K562 (cell line): ENCODE results near the gene FN1. TPM values are rescaled to one million over a fixed set of nuclear protein-coding genes. Genes with fewer than 3 reads are reported as not detected.

Experiments used
- ATAC-seq: fragments of 200-7000 bp; cut with Tn5 transposase; 3 replicates; pipeline ENCODE4 v1.9.1; 2020; ENCODE audit warnings: moderate library complexity
- BruUV-seq: library from RNA; stranded (reverse); fragments of 400-500 nt; replicated peaks from 2 replicates; lab custom pipeline; 2021; lab: Mats Ljungman, UMichigan
- CTCF ChIA-PET: fragments of 300-600 bp; formaldehyde crosslinking; extraction: SDS; loops from one replicate; lab custom pipeline; 2021; ENCODE audit warnings: low intra/inter-chr PET ratio; lab: Yijun Ruan, JAX
- POLR2A ChIA-PET: fragments of 300-600, 350-650 bp; sonication (Branson Sonifier 250); formaldehyde crosslinking; extraction: SDS; loops from one replicate; lab custom pipeline; 2021; ENCODE audit warnings: antibody characterized with exemption, inconsistent platforms; lab: Yijun Ruan, JAX
- DNase-seq, 4 experiments: peaks; one replicate each; pipeline versions ENCODE4 v3.0.0 to v3.0.0-alpha.2; 2011 to 2018; ENCODE audit warnings: low spot score in 3 of 4, mixed read lengths in 3 of 4; ENCODE audit errors: extremely low read depth in 1 of 4
- FAIRE-seq: peaks from 2 replicates; lab custom pipeline; 2011; peaks lifted over from hg19 to GRCh38; lab: Jason Lieb, UNC
- H2AFZ ChIP-seq: 2 replicates; pipeline ENCODE4 v1.6.0; 2011; ENCODE audit warnings: low read depth, low read length, control low read depth, inconsistent platforms
- H3K27ac ChIP-seq: fragments of 200-600 bp; 3 replicates; pipeline ENCODE4 v1.8.0; 2011; ENCODE audit warnings: low read depth, mild to moderate bottlenecking, control low read depth, inconsistent platforms, low read length, moderate library complexity, mixed read lengths; ENCODE audit errors: extremely low read depth
- H3K27me3 ChIP-seq, 2 experiments: fragments of 300-600 bp in 1 of 2; 2 replicates in 1 of 2; 3 replicates in 1 of 2; pipeline versions ENCODE4 v1.6.0 to v1.8.0; 2011; ENCODE audit warnings: inconsistent platforms in 2 of 2, low read length in 2 of 2, mild to moderate bottlenecking in 1 of 2, mixed read lengths in 1 of 2, moderate library complexity in 1 of 2; ENCODE audit not compliant: control insufficient read depth in 2 of 2, insufficient read depth in 2 of 2
- H3K36me3 ChIP-seq: fragments of 300-600 bp; 3 replicates; pipeline ENCODE4 v1.8.0; 2011; ENCODE audit warnings: mild to moderate bottlenecking, low read length, inconsistent platforms; ENCODE audit not compliant: control insufficient read depth, insufficient read depth
- H3K4me1 ChIP-seq, 2 experiments: fragments of 200-600 bp in 1 of 2; replicated peaks in 1 of 2; 2 replicates in 1 of 2; 3 replicates in 1 of 2; pipeline versions ENCODE4 v1.5.1 to v1.8.0; 2011; ENCODE audit warnings: inconsistent platforms in 2 of 2, low read length in 2 of 2, mild to moderate bottlenecking in 1 of 2, mixed read lengths in 1 of 2, moderate library complexity in 1 of 2; ENCODE audit not compliant: control insufficient read depth in 2 of 2, insufficient read depth in 2 of 2
- H3K4me2 ChIP-seq: 2 replicates; pipeline ENCODE4 v1.6.1; 2011; ENCODE audit warnings: low read length, control low read depth, inconsistent platforms, mixed read lengths; ENCODE audit not compliant: insufficient read depth
- H3K4me3 ChIP-seq: fragments of 200-600 bp; sonication (generic), shearing (Covaris generic); 2 replicates; pipeline ENCODE4 v1.5.1; 2016; ENCODE audit warnings: control low read depth, inconsistent platforms
- H3K79me2 ChIP-seq: fragments of 200-600 bp; 3 replicates; pipeline ENCODE4 v1.8.0; 2011; ENCODE audit warnings: low read length, inconsistent platforms; ENCODE audit not compliant: control insufficient read depth, insufficient read depth
- H3K9ac ChIP-seq, 2 experiments: 2 replicates each; pipeline versions ENCODE4 v1.6.0 to v1.6.1; 2011; ENCODE audit warnings: low read depth in 2 of 2, low read length in 2 of 2, control low read depth in 1 of 2, inconsistent platforms in 1 of 2, mild to moderate bottlenecking in 1 of 2, mixed read lengths in 1 of 2; ENCODE audit not compliant: insufficient read depth in 1 of 2
- H3K9me1 ChIP-seq: one replicate; pipeline ENCODE4 v1.6.0; 2011; ENCODE audit warnings: inconsistent platforms, mild to moderate bottlenecking, low read length, moderate library complexity; ENCODE audit not compliant: control insufficient read depth, insufficient read depth
- H3K9me3 ChIP-seq: replicated peaks from 2 replicates; pipeline ENCODE4 v1.5.1; 2011; ENCODE audit warnings: low read depth, low read length, inconsistent platforms; ENCODE audit not compliant: control insufficient read depth, insufficient read depth
- H4K20me1 ChIP-seq: replicated peaks from 2 replicates; pipeline ENCODE4 v1.6.1; 2011; ENCODE audit warnings: low read length, inconsistent platforms, mixed read lengths; ENCODE audit not compliant: control insufficient read depth, insufficient read depth
- CCNT2 ChIP-seq: IDR thresholded peaks from 2 replicates; pipeline ENCODE4 v1.6.1; 2011; ENCODE audit warnings: borderline replicate concordance, low read depth, mild to moderate bottlenecking, moderate library complexity, mixed read lengths, low read length; ENCODE audit not compliant: insufficient read length; ENCODE audit errors: extremely low read depth
- COPS2 ChIP-seq: fragments of 450-650 bp; conservative IDR thresholded peaks from 2 replicates; pipeline ENCODE4 v1.6.1; 2016; ENCODE audit warnings: mild to moderate bottlenecking, moderate library complexity
- CREBBP ChIP-seq: IDR thresholded peaks from one replicate; pipeline ENCODE4 v1.6.1; 2012; ENCODE audit warnings: low read depth, mild to moderate bottlenecking, control low read depth, inconsistent platforms, low read length
- CTBP1 ChIP-seq: fragments of 450-650 bp; IDR thresholded peaks from 2 replicates; pipeline ENCODE4 v1.6.1; 2016; ENCODE audit warnings: borderline replicate concordance
- DDX20 ChIP-seq: fragments of 450-650 bp; IDR thresholded peaks from 2 replicates; pipeline ENCODE4 v1.6.1; 2016; ENCODE audit warnings: missing genetic modification characterization, low read depth, mild to moderate bottlenecking, missing compliant biosample characterization, moderate library complexity
- GTF2B ChIP-seq: IDR thresholded peaks from 2 replicates; pipeline ENCODE4 v1.6.1; 2011; ENCODE audit not compliant: insufficient read length; ENCODE audit errors: extremely low read depth
- HBP1 ChIP-seq: fragments of 450-650 bp; formaldehyde crosslinking; IDR thresholded peaks from 2 replicates; pipeline ENCODE4 v1.4.0; 2022; ENCODE audit warnings: missing genetic modification characterization
- JUNB ChIP-seq: fragments of 450-650 bp; formaldehyde crosslinking; conservative IDR thresholded peaks from 2 replicates; pipeline ENCODE4 v1.4.0; 2020; ENCODE audit warnings: mild to moderate bottlenecking
- KLF10 ChIP-seq: fragments of 250-450 bp; sonication (Bioruptor Pico); IDR thresholded peaks from 2 replicates; pipeline ENCODE4 v1.6.1; 2021; ENCODE audit warnings: matching md5 sums
- MAX ChIP-seq: sonication (generic); formaldehyde crosslinking; IDR thresholded peaks from 2 replicates; pipeline ENCODE4 v1.9.0; 2022; ENCODE audit warnings: mild to moderate bottlenecking, missing genetic modification reagents
- STAG1 ChIP-seq: sonication (generic); formaldehyde crosslinking; IDR thresholded peaks from 2 replicates; pipeline ENCODE4 v1.5.0; 2020; ENCODE audit warnings: missing genetic modification reagents, borderline replicate concordance
- TCF7 ChIP-seq: sonication (generic); IDR thresholded peaks from 2 replicates; pipeline ENCODE4 v1.6.1; 2016; ENCODE audit warnings: antibody characterized with exemption, borderline replicate concordance
- ZNF232 ChIP-seq: sonication (generic); formaldehyde crosslinking; IDR thresholded peaks from 2 replicates; pipeline ENCODE4 v1.8.0; 2022; ENCODE audit warnings: mild to moderate bottlenecking, missing genetic modification reagents
- ZNF592 ChIP-seq: fragments of 450-650 bp; IDR thresholded peaks from 2 replicates; pipeline ENCODE4 v1.6.1; 2017; ENCODE audit warnings: antibody characterized with exemption, mild to moderate bottlenecking
- WGBS: fragments of 100-300 bp; shearing (Covaris generic); methylation state at CpG from one replicate; pipeline ENCODE4 v1.1.6; 2016; ENCODE audit warnings: low coverage, mixed read lengths; ENCODE audit not compliant: insufficient coverage; ENCODE audit errors: missing lambda C conversion rate; 5-methylcytosine and 5-hydroxymethylcytosine counted together
- in situ Hi-C: fragments of 300-500 bp; cut with MboI; formaldehyde crosslinking; loops from 4 replicates; pipeline ENCODE4 v1.15.0; 2018; ENCODE audit warnings: inconsistent platforms, mixed read lengths
- intact Hi-C: fragments of 100-400 bp; cut with micrococcal nuclease; formaldehyde crosslinking; loops from 2 replicates; pipeline ENCODE4 v1.14.2; 2022
- polyA plus RNA-seq, 8 experiments: library from polyadenylated mRNA; depleted of rRNA in 4 of 8; stranded (reverse) in 5 of 8; unstranded in 3 of 8; fragments of >200 nt; fragmentation: Nextera tagmentation in 2 of 8; fragmentation: Illumina TruSeq in 1 of 8; extraction: Ambion mirVana in 2 of 8; extraction: Trizol in 1 of 8; gene quantifications; 2 replicates each; pipeline versions ENCODE4 v1.2.1 to v1.2.3, GENCODE V29; 2011 to 2014; ENCODE audit warnings: inconsistent platforms in 1 of 8, missing spikeins in 1 of 8
- total RNA-seq, 7 experiments: library from RNA; depleted of rRNA in 6 of 7; stranded (reverse); fragments of >200 nt in 6 of 7; fragmentation: Illumina TruSeq in 2 of 7; extraction: Trizol in 2 of 7; gene quantifications; 2 replicates each; pipeline versions ENCODE4 v1.2.1 to v1.2.3, GENCODE V29; 2011 to 2021; ENCODE audit warnings: low replicate concordance in 1 of 7

Gene FN1
- total and polyA plus RNA-seq, 9 of the 15 experiments (the other 6 are each of a cell fraction or from before 2014, with no cell fraction given) = 7.4 to 19.1 (median 11.2) TPM

- in situ Hi-C loops = loop anchor here (10.0 kb wide), 1 partner anchor 884 kb away; no protein-coding TSS in a partner anchor
- Histone ChIP-seq H3K36me3 (peaks cover 14% of the 10 kb centered on the region; the same call in 2 of the 3 replicates), H3K79me2 (no peaks in the 10 kb centered on the region)
- POLR2A ChIA-PET = interaction anchor here (0.7 kb wide), 1 partner anchor 20 kb away, joined by 3 read pairs; no protein-coding TSS in a partner anchor
- 31% methylated on average over 2 of the region's 3 CpGs for WGBS
- no peak for TF ChIP-seq TCF7
- TF ChIP-seq HBP1 = no peak
- no peak for TF ChIP-seq COPS2
- TF ChIP-seq KLF10 (CRISPR knock-in tag) = no peak
- no peak for TF ChIP-seq STAG1
- no peak for TF ChIP-seq JUNB
- no peak for TF ChIP-seq CTBP1
- no peak for TF ChIP-seq MAX
- TF ChIP-seq ZNF592 = no peak
- no peak for TF ChIP-seq CCNT2
- TF ChIP-seq CREBBP = no peak
- TF ChIP-seq ZNF232 (CRISPR knock-in tag) = no peak
- no peak for TF ChIP-seq DDX20
- TF ChIP-seq GTF2B = no peak
- TF ChIP-seq, all 486 proteins: peak for 0
- ATAC-seq (no peak), FAIRE-seq (no peak), DNase-seq (no peak)
- BruUV-seq = no TSS peak
- Histone ChIP-seq H3K27me3 (no peaks in the 10 kb centered on the region), H3K9me3 (no peaks in the 10 kb centered on the region), H4K20me1 (no peaks in the 10 kb centered on the region), H3K9me1 (no peaks in the 10 kb centered on the region), H2AFZ (no peak overlapping the region), H3K4me2 (no peak overlapping the region), H3K27ac (no peak overlapping the region), H3K4me1 (no peaks in the 10 kb centered on the region; a peak in 1 of 5 replicates), H3K9ac (no peak overlapping the region), H3K4me3 (no peak overlapping the region)
- intact Hi-C loops = no loop called here
- CTCF ChIA-PET = no interaction called here
These were observed 66.6 kb downstream of the FN1 start for GRCh38 chr2:215369181-215369760.
